GM19455 (cell line): ENCODE data around the gene PLK5.
A peak's percentile ranks its signal among the peaks of the same experiment; 100 is the strongest.
"Not testable (repeated sequence)": the region's sequence is repeated elsewhere in the genome, so short reads cannot be mapped to it uniquely, and the experiment has no call there.

Experiments
- ATAC-seq: cut with Tn5 transposase; IDR thresholded peaks from one replicate; pipeline ENCODE4 v1.9.1; 2021; ENCODE audit not compliant: unreplicated experiment

PLK5 gene

DNA sequence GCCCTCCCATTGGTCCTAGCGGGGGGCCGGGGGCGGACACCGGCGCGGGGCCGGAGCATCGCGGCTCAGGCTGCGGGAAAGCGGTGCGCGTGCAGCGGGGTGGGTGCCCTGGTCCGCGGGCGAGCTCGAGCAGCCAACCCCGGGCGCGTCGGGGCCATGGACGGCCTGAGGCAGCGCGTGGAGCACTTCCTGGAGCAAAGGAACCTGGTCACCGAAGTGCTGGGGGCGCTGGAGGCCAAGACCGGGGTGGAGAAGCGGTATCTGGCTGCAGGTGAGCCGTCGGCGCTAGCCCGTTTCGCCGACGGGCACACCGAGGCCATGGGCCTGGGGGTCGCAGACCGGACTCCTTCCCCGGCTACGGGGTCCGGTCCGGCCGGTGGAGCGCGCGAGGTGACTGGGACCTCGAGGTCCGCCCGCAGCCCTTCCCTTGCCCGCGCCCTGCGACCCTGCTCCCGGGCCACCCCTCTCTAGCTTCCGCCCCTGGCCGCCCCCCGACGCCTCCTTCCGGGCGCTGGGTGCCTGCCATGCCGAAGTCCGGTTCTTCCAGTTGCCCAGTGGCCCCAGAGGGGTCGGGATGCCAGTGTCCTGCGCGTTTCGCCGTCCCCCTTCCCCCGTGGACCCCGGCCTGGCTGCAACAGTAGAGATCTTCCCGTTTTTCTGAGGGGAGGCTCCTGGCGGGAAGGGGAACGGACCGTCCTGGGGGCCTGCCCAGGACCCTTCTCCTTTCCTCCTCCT lies 32.6 kb upstream of the PLK5 start, which contains the start of gene REEP6:
TSS of gene REEP6 (plus strand) at position 68 of the 735 bp plus-strand sequence. CDS start at position 157, 89 bp downstream.
- peak; percentile 3 for ATAC-seq

DNA sequence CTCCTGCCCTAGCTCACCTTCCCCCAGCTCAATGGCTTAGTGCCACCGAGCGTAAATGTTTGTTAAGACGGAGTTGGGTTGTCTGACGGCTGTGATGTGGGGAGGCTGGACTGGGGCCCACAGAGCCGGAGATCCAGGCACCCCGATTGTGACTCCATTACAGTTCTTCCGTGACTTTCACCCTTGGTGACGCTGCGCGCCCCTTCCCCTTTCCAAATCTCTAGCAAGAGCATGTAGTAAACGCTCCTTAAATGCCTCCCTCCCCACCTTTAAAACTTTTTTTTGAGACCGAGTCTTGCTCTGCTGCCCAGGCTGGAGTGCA lies 32.1 kb upstream of the PLK5 start:
- ATAC-seq: no peak

DNA sequence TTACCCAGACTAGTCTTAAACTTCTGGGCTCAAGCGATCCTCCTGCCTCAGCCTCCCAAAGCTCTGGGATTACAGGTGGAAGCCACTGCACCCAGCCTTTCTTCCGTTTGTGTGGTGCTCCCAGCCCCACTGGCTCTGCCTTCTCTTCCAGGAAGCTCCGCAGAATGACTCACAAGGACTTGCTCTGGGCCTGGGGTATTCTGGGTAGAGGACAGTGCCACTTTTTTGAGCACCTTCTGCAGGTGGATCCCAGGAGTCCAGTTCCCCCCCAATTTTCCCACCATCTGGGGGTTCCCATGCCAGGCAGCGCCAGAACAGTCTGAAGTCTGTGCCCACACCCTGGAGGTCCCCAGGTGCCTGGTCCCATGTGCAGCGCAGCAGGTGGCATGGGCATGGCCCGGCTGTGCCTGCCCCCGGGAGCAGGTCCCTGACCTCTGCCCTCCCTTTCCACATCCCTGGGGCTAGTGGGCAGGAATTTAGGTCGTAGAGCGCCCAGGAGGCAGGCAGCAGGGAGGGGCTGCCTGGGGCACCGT lies 31.3 kb upstream of the PLK5 start:
- ATAC-seq: no peak

DNA sequence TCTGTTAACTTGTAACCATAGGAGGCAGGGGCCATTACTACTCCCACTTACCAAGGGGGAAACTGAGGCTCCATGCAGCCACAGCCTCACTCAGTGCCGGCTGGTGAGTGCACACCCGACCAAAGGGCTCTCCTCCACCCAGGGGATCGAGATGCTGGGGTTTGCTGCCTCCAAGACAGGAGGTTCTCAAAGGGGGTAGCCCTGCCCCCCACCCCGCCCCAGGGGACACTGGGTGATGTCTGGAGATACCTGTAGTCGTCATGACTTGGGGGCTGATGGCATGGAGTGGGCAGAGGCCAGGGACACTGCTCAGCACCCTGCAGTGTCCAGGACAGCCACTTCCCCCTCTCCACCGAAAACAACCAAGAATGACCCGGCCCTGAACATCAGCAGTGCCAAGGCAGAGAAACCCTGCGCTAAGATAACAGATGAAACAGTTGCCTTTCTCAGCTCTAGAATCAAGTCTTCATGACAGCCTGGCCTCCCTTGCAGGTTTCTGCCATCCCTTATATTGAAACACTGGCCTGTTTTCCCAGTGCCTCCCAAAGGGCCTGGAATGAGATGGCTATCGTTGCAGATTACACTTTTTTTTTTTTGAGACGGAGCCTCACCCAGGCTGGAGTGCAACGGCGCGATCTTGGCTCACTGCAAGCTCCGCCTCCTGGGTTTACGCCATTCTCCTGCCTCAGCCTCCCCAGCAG lies 29.6 kb upstream of the PLK5 start:
- ATAC-seq: no peak

DNA sequence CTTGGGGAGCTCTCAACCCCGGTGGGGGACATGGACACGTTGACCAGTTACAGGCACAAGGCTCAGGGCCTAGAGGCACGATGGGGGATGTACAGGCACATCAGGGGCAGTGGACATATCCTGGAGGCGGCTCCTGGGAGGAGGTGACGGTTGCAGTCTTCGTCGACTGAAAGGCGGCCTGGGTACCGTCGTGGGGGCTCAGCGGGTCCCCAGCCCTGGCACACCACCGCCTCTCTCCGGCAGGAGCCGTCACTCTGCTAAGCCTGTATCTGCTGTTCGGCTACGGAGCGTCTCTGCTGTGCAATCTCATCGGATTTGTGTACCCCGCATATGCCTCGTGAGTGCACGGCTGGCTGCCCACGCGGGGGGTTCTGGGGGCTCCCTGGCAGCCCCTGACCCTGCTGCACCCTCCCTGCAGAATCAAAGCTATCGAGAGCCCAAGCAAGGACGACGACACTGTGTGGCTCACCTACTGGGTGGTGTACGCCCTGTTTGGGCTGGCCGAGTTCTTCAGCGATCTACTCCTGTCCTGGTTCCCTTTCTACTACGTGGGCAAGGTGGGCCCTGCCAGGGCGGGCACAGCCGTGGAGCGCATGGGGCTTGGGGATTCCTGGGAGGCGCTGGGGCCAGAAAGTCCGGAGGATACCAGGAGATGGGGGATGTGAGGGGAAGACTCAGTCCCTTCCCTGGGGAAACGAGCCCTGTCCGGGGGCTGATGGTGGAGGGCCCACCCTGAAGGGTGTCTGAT lies 28.7 kb upstream of the PLK5 start:
- ATAC-seq: no peak

DNA sequence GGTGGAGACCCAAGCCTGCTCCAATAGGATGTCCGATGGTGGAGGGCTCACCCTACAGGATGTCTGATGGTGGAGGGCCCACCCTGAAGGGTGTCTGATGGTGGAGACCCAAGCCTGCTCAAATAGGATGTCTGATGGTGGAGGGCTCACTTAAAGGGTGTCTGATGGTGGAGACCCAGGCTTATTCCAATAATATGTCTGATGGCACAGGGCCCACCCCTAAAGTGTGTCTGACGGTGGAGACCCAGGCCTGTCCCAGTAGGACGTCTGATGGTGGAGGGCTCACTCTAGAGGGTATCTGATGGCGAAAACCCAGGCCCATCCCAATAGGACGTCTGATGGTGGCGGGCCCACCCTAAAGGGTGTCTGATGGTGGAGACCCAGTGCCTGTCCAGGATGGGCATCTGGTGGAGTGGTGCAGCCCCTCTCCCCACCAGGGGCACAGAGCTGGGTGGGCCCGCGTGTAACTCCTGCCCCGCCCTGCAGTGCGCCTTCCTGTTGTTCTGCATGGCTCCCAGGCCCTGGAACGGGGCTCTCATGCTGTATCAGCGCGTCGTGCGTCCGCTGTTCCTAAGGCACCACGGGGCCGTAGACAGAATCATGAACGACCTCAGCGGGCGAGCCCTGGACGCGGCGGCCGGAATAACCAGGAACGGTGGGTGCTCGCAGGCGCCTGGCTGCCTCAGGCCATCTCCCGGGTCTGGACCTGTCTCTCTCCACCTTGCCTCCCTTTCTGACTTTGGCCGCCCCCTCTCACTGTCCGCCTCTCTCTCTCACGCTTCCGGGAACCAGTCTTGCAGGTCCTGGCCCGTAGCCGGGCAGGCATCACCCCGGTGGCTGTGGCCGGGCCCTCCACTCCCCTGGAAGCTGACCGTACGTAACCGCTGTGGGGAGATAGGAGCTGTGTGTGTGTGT lies 27.8 kb upstream of the PLK5 start:
- ATAC-seq: no peak

DNA sequence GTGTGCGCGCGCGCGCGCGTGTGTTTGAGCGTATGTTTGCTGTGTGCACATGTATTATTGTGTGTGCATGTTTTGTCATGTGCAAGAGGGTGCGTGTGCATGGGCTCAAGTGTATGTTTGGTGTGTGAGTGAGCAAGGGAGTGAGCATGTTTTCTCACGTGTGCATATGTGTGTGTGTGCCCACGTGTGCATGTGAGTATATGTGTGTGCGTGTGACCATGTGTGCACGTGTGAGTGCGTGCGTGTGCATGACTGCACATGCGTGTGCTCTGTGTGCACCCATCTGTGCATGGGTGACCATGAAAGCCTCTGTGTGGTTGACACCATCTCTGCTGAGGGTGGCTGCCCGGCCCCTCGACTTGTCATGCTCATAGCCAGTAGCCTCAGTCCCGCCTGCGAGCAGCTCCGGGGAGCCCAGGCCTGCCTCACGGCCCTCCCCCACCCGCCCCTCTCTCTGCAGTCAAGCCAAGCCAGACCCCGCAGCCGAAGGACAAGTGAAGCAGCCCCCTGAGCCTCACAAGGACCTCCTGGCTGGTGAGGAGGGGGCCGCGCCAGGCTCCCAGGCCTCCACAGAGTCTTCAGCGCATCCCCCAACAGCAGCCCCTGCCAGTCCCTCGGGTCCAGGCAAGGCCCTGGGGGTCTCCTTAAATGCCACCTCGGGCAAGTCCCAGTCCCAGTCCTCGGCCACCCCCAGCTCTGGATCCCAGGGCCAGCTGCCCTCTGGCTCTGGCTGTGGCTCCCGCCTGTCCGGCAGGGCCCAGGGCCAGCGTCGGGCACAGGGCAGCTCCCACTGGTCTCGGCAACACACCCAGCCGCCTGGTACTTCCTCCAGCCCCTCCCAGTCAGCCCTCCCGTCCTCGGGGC lies 26.9 kb upstream of the PLK5 start:
- ATAC-seq: no peak

DNA sequence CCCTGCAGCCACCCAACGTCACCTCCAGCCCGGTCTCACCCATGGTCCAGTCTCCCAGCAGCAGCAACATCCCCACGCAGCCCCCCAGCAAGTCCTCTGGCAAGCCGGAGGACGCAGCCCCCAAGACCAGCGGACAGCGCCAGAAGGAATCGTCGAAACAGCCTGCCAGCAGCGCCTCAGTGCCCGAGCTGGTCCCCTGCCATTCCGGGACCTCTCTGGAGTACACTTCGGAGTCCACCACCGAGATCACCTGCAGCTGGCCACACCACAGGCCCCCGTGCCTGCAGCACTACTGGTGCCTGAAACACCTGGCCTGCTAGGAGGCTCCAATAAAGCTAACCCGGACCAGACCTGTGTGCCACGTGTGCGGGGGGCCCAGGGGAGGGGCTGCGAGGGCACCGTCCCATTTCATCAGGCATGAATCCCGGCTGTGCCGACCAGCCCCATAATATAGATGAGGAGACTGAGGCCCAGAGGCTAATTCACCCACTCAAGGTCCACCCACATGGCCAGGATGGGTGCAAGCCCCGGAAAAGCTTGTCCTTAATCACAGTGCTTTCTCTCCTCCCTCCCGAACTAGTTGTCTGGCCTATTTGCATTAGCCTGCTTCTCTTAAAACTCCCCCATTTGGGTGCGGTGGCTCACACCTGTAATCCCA lies 26.2 kb upstream of the PLK5 start:
- no peak for ATAC-seq

DNA sequence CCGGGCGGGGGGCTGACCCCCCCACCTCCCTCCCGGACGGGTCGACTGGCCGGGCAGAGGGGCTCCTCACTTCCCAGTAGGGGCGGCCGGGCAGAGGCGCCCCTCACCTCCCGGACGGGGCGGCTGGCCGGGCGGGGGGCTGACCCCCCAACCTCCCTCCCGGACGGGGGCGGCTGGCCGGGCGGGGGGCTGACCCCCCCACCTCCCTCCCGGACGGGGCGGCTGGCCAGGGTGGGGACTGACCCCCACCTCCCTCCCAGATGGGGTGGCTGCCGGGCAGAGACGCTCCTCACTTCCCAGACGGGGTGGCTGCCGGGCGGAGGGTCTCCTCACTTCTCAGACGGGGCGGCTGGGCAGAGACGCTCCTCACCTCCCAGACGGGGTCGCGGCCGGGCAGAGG lies 24.6 kb upstream of the PLK5 start:
- not testable (repeated sequence) for ATAC-seq

DNA sequence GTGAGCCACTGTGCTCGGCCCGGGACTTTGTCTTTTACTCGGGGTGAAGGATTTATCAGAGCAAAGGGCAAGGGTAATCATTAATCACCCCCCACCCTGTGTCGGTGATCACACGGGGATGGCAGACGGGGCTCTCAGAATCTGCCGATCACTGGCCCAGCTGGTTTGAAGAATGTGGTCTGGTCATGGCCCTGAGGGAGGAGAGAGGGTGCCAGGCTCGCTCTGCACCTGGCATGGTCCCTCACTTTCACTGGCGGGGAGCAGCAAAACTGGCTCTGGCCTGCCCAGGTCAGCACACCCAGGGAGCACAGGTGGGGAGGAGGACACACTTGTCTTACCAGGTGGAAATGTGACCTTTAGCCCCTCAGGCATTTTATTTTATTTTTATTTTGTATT lies 22.7 kb upstream of the PLK5 start:
- ATAC-seq: no peak

DNA sequence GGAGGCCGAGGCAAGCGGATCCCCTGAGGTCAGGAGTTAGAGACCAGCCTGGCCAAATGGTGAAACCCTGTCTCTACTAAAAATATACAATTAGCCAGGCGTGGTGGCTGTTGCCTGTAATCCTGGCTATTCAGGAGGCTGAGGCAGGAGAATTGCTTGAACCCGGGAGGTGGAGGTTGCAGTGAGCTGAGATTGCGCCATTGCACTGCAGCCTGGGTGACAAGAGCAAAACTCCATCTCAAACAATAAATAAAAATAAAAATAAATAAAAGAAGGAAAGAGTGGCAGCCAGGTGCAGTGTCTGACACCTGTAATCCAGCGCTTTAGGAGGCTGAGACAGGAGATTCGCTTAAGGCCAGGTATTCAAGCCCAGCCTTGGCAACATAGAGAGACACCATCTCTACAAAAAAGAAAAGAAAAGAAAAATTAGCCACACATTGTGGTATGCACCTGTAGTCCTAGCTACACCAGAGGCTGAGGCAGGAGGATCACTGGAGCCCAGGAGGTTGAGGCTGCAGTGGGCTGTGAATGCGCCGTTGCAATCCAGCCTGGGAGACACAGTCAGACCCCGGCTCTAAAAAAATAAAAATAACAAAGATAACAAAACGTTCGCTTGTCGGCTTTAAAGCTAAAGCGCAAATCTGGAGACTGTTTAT lies 21.3 kb upstream of the PLK5 start:
- ATAC-seq: no peak

DNA sequence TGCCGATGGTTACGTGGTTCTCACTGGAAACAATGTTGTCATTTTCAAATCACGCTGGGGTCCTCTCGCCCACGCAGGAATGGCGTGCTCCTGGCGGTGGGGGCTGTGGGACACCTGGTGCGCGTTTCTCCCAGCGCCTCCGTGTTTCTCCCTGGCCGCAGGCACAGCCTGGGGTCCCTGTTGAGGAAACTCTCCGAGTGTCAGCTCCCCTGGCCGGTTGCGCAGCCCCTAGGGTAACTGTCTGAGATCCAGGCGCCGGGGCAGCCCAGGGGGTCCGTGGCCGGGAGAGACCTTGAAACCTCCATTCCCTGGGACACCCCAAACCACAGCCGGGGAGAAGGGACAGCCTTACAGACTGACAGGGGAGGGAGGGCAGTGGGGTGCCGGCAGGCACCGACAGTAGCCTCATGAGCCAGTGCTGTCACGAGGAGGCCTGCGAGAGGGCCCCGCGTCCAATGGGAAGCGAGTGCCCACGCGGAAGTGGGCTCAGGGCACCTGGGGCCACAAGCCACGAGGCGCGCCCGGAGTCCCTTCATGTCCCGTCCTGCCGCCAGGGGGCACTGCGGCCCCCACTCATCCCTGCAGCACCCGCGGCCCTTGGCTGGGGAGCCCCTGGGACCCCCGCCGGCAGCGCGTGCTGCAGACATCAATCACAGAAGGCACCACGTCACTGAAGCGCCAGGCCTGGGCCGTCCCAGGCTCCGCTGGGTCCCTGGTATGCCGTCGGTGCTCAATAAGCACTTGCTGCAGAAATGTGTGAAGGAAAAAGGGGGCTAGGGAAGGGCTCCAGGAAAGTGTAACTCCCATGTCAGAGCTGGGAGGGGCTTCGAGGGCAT lies 20.6 kb upstream of the PLK5 start:
- ATAC-seq: no peak

DNA sequence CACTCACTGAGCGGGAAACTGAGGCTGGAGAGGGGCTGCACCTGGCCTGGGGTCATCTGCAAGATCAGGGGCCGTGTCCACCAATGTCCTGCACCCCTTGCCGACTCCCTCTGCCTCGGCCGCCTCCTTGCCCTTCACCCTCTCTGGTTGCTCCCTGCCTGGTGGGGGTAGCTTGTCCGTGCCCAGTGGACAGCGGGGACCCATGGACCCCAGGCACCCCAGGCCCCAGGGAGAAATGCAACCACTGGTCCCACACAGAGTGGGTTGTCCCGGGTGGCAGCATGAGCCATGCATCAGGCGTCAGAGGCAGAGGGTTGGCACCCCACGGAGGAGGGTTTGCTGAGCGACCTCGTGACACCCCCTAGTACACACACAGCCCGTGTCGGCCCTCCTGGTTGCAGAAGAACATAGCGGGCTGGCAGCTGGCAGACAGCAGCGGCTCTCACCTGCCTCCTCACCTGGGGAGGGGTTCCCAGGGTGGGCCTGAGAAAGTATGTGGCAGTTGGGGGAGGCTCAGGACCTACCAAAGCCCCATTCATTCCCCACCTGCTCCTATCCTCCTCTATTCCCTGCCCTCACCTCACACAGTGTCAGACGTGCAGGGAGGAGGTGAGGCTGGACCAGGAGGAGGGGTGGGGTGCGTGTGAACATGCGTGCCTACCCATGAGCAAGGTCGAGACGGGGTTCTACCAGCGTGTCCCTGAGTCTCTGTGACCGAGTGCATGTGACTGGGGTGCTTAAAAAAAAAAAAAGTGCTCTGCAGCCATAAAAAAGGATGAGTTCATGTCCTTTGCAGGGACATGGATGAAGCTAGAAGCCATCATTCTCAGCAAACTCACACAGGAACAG lies 19.7 kb upstream of the PLK5 start:
- no peak for ATAC-seq

DNA sequence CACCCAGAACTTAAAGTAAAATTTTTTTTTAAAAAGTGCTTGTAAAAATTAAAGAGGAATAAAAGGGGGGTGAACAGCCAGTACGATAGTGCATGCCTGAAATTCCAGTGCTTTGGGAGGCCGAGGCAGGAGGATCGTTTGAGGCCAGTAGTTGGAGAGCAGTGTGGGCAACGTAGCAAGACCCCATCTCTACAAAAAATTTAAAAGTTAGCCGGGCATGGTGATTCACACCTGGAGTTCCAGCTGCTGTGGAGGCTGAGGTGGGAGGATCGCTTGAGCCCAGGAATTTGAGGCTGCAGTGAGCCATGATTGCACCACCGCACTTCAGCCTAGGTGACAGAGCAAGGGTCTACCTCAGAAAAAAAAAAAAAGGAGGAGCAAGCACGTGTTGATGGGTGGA lies 18.9 kb upstream of the PLK5 start:
- ATAC-seq: no peak

DNA sequence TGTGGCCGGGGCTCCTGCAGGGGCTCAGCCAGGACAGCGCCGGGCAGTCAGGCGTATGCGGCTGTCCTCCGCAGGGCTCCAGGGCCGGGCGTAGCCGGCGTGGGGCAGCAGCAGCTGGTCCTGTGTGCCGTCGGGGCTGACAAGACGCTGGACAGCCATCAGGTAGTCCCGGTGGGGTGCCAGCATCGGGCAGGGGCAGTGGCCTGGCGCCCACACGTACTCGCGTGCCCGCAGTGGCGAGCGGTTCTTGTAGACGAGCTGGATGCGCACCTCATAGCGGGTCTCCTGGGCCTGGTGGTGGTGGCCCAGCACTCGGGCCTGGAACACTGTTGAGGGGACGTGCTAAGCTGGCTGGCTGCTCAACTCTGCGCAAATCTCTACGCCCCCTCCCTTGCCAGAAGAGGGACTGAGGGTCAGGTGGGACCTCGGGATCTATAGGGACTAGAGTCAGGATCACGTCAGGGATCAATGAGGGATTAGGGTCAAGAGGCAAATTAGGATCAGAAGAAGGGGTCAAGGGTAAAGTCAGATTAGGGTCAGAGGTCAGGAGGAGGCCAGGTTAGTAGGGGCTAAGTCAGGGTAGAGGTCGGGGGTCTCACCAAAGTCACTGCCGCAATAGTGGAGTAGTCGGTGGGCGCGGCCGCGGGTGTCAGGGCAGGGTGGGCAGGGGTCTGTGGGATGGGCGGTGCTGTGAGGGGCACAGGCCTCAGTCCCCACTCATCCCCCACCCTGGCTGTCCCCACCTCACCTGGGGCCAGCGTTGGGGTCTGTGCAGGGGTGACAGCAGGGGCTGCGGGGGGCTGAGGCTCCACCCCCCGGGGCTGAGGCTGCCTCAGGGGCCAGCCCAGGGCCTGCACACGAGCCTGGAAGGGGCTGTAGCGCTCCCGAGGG lies 17.6 kb upstream of the PLK5 start:
- no peak for ATAC-seq

DNA sequence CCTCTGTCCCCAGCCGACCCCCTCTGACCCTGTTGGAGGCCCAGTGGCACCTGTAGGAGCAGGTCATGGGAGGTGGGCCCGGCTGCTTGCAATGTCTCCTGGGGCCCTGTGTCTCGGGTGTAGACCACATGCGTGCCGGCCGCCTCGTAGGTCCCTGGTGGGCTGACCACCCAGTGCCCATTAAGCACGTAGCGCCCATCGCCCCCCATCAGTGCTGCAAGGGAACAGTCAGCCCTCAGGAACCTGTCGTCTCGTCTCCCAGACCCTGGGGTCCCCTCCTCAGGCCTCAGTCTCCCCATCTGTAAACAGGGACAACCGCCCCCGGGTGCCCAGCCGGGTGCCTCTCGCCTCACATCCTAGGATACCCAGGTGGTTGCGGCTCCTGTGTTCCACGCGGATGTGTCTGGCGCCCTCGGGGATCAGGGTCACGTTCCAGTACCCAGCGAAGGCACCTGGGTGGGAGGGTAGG lies 16.7 kb upstream of the PLK5 start:
- no peak for ATAC-seq
